Trophoblast cell (in vitro differentiated cells and primary cell): ENCODE data around the gene DRC7. TPM values are rescaled to one million over a fixed set of nuclear protein-coding genes. Genes with fewer than 3 reads are reported as not detected.

Source experiments
- DNase-seq, 2 donors: peaks; one replicate each; pipeline ENCODE4 v3.0.0-alpha.2; 2016
- H2AFZ ChIP-seq: 2 replicates; pipeline ENCODE4 v1.6.1; 2013; ENCODE audit warnings: low read length, moderate library complexity, mild to moderate bottlenecking; ENCODE audit not compliant: insufficient read depth, poor library complexity
- H2AK5ac ChIP-seq: 2 replicates; pipeline ENCODE4 v1.6.1; 2013; ENCODE audit warnings: mild to moderate bottlenecking, low read length
- H2BK120ac ChIP-seq: 2 replicates; pipeline ENCODE4 v1.6.1; 2013; ENCODE audit warnings: low read length, mild to moderate bottlenecking, moderate library complexity; ENCODE audit not compliant: insufficient read depth, poor library complexity
- H2BK12ac ChIP-seq: 2 replicates; pipeline ENCODE4 v1.6.1; 2013; ENCODE audit warnings: mild to moderate bottlenecking, low read length, moderate library complexity
- H2BK5ac ChIP-seq: 2 replicates; pipeline ENCODE4 v1.6.1; 2013; ENCODE audit warnings: low read length, low read depth, moderate library complexity, mild to moderate bottlenecking; ENCODE audit not compliant: poor library complexity
- H3K14ac ChIP-seq: 2 replicates; pipeline ENCODE4 v1.6.1; 2013; ENCODE audit warnings: mild to moderate bottlenecking, low read length
- H3K18ac ChIP-seq: 2 replicates; pipeline ENCODE4 v1.6.1; 2013; ENCODE audit warnings: mild to moderate bottlenecking, low read length
- H3K23ac ChIP-seq: 2 replicates; pipeline ENCODE4 v1.6.1; 2013; ENCODE audit warnings: low read length
- H3K27ac ChIP-seq: 2 replicates; pipeline ENCODE4 v1.5.1; 2013; ENCODE audit warnings: low read depth, mild to moderate bottlenecking, inconsistent platforms, low read length, moderate library complexity
- H3K27me3 ChIP-seq: 2 replicates; pipeline ENCODE4 v1.6.1; 2013; ENCODE audit warnings: inconsistent platforms, mild to moderate bottlenecking, low read length, moderate library complexity; ENCODE audit not compliant: insufficient read depth
- H3K36me3 ChIP-seq, 2 experiments: 1 replicate in 1 of 2; 2 replicates in 1 of 2; pipeline ENCODE4 v1.6.1; 2013; ENCODE audit warnings: low read length in 2 of 2, mild to moderate bottlenecking in 2 of 2, moderate library complexity in 1 of 2; ENCODE audit not compliant: insufficient read depth in 2 of 2, control insufficient read depth in 1 of 2
- H3K4ac ChIP-seq: 2 replicates; pipeline ENCODE4 v1.6.1; 2013; ENCODE audit warnings: low read depth, mild to moderate bottlenecking, low read length, moderate library complexity
- H3K4me1 ChIP-seq, 2 experiments: 1 replicate in 1 of 2; 2 replicates in 1 of 2; pipeline ENCODE4 v1.6.1; 2013; ENCODE audit warnings: low read length in 2 of 2, mild to moderate bottlenecking in 2 of 2, moderate library complexity in 1 of 2; ENCODE audit not compliant: insufficient read depth in 2 of 2, control insufficient read depth in 1 of 2
- H3K4me2 ChIP-seq: 2 replicates; pipeline ENCODE4 v1.6.1; 2013; ENCODE audit warnings: inconsistent platforms, mild to moderate bottlenecking, low read length, moderate library complexity
- H3K4me3 ChIP-seq: 2 replicates; pipeline ENCODE4 v1.5.1; 2013; ENCODE audit warnings: mild to moderate bottlenecking, low read depth, low read length, inconsistent platforms
- H3K79me1 ChIP-seq: one replicate; pipeline ENCODE4 v1.6.1; 2013; ENCODE audit warnings: low read length
- H3K79me2 ChIP-seq: 2 replicates; pipeline ENCODE4 v1.6.1; 2013; ENCODE audit warnings: low read length, mild to moderate bottlenecking; ENCODE audit not compliant: control insufficient read depth, insufficient read depth, poor library complexity
- H3K9ac ChIP-seq: 2 replicates; pipeline ENCODE4 v1.6.1; 2013; ENCODE audit warnings: mild to moderate bottlenecking, low read length
- H3K9me3 ChIP-seq: 2 replicates; pipeline ENCODE4 v1.6.1; 2013; ENCODE audit warnings: low read depth, mild to moderate bottlenecking, control low read depth, inconsistent platforms, low read length; ENCODE audit not compliant: insufficient read depth
- H4K12ac ChIP-seq: 2 replicates; pipeline ENCODE4 v1.6.1; 2013; ENCODE audit warnings: low read depth, mild to moderate bottlenecking, low read length, moderate library complexity
- H4K8ac ChIP-seq: 2 replicates; pipeline ENCODE4 v1.6.1; 2013; ENCODE audit warnings: low read depth, mild to moderate bottlenecking, low read length, moderate library complexity
- H4K91ac ChIP-seq: one replicate; pipeline ENCODE4 v1.6.1; 2013; ENCODE audit warnings: low read depth, mild to moderate bottlenecking, low read length, moderate library complexity
- WGBS: extraction: QIAGEN DNeasy Blood & Tissue Kit; methylation state at CpG from one replicate; pipeline ENCODE4 v1.1.7; 2013; ENCODE audit warnings: missing lambda C conversion rate; ENCODE audit not compliant: insufficient read length, insufficient coverage; ENCODE audit errors: extremely low coverage; 5-methylcytosine and 5-hydroxymethylcytosine counted together
- polyA plus RNA-seq: library from polyadenylated mRNA; stranded (reverse); fragments of 200-250 nt; gene quantifications from 2 replicates; pipeline ENCODE4 v1.2.3, GENCODE V29; 2013

The DRC7 gene, protein sequence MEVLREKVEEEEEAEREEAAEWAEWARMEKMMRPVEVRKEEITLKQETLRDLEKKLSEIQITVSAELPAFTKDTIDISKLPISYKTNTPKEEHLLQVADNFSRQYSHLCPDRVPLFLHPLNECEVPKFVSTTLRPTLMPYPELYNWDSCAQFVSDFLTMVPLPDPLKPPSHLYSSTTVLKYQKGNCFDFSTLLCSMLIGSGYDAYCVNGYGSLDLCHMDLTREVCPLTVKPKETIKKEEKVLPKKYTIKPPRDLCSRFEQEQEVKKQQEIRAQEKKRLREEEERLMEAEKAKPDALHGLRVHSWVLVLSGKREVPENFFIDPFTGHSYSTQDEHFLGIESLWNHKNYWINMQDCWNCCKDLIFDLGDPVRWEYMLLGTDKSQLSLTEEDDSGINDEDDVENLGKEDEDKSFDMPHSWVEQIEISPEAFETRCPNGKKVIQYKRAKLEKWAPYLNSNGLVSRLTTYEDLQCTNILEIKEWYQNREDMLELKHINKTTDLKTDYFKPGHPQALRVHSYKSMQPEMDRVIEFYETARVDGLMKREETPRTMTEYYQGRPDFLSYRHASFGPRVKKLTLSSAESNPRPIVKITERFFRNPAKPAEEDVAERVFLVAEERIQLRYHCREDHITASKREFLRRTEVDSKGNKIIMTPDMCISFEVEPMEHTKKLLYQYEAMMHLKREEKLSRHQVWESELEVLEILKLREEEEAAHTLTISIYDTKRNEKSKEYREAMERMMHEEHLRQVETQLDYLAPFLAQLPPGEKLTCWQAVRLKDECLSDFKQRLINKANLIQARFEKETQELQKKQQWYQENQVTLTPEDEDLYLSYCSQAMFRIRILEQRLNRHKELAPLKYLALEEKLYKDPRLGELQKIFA
- 0.06 and 0.19 TPM in 2 replicates for polyA plus RNA-seq

DNA sequence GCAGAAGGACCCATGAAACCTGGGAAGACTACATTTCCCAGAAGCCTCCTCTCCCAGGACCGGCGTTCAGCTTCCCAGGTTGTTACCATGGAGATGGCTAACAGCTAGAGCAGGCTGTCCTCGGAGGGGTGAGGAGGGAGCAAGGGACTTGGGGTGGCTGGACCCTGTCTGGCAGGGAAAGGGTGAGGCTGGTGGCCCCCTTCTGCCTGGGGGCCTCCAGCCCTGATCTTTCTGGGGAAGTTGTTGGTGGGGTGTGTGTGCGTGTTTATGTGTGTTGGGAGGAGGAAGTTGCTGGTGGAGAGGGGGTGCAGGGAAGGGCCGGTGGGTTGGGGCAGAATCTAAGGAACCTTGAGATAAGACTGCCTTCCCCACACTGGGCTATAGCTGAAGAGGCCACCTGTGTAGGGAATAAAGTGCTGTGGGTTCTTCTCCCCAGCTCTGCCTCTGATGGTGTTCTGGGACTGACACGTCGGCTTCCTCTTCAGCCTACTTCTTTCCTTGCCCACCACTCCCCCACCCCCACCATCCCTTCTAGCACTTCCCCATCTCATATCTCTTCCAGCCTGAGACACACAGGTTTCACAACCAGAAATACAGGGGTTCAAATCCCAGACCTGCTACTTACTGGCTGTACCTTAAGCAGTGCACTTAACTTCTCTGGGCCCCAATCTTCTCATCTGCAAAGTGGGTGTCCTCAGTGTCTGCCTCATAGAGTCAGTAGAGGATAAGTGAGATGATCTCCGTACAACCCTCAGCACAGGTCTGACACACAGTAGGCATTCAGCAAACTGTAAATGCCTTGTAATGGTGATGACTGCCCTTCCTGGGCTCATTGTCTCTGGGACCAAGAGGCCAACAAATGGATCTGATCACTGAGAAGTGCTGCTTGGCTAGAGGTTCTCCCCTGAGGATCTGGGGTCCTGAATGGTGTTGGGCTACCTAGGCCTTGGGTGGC lies at the start of gene DRC7:
Gene DRC7 (plus strand): TSS at position 82 of the 955 bp plus-strand sequence. CDS start 3,144 bp downstream, outside the sequence.
- H4K8ac ChIP-seq, result peak within 1 kb of the TSS; percentile 16
- H3K14ac ChIP-seq, result no peak within 1 kb of the TSS
- H3K9ac ChIP-seq, result no peak within 1 kb of the TSS
- peaks cover 6% of the 10 kb centered on the region in 2 experiments for H3K4me1 ChIP-seq
- H2BK12ac ChIP-seq, result no peak within 1 kb of the TSS
- WGBS, result no CpG with 5 or more reads among the region's 8 CpGs
- no peak within 1 kb of the TSS for H3K4me3 ChIP-seq
- no peak within 1 kb of the TSS for H3K18ac ChIP-seq
- no peak within 1 kb of the TSS for H2AK5ac ChIP-seq
- H3K9me3 ChIP-seq, result peaks cover 2% of the 10 kb centered on the region
- H4K12ac ChIP-seq, result no peak within 1 kb of the TSS
- no peaks in the 10 kb centered on the region for H3K36me3 ChIP-seq
- H2BK5ac ChIP-seq, result no peak within 1 kb of the TSS
- no peak within 1 kb of the TSS for H3K27ac ChIP-seq
- H3K79me2 ChIP-seq, result no peaks in the 10 kb centered on the region
- no peak within 1 kb of the TSS for H3K23ac ChIP-seq
- DNase-seq, result peak in 1 of 2 donors; percentile 27
- no peak within 1 kb of the TSS for H4K91ac ChIP-seq
- peak within 1 kb of the TSS; percentile 31 for H2AFZ ChIP-seq
- H3K4me2 ChIP-seq, result peak within 1 kb of the TSS; percentile 75
- no peaks in the 10 kb centered on the region for H3K27me3 ChIP-seq
- no peak within 1 kb of the TSS for H2BK120ac ChIP-seq
- no peak within 1 kb of the TSS for H3K4ac ChIP-seq
- peaks cover 2% of the 10 kb centered on the region for H3K79me1 ChIP-seq

DNA sequence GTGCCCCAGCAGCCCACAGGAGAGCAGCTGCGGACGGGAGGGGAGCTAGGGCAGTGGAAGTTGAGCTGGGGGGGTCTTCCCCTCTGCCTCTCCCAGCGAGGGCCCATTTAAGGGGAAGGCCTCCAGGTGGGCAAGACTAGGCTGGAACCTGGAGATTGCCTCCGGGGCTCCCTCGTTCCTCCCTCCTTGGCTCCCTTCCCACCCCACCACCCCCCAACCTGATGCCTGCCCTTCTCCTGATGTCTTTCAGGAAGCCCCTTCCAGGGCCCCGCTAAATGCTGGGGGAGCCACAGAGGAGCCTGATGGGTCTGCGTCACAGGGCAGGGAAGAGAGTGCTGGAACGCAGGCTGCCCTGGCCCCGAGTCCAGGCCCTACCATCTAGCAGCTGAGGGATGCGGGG lies 49.4 kb upstream of the DRC7 start:
- no peak overlapping the region for H4K12ac ChIP-seq
- H3K79me1 ChIP-seq, result no peaks in the 10 kb centered on the region
- peaks cover 9% of the 10 kb centered on the region for H3K9me3 ChIP-seq
- H2AFZ ChIP-seq, result no peak overlapping the region
- H4K8ac ChIP-seq, result no peak overlapping the region
- H3K4me1 ChIP-seq, result peaks cover 9 to 18% of the 10 kb centered on the region in 2 experiments
- whole genome bisulfite sequencing, result no CpG with 5 or more reads among the region's 10 CpGs
- H3K9ac ChIP-seq, result no peak overlapping the region
- H3K4me3 ChIP-seq, result no peak overlapping the region
- no peak overlapping the region for H2BK12ac ChIP-seq
- H3K27ac ChIP-seq, result no peak overlapping the region
- no peak overlapping the region for H2AK5ac ChIP-seq
- H3K79me2 ChIP-seq, result no peaks in the 10 kb centered on the region
- H3K4ac ChIP-seq, result no peak overlapping the region
- H3K27me3 ChIP-seq, result no peaks in the 10 kb centered on the region
- no peak overlapping the region for H3K14ac ChIP-seq
- no peak overlapping the region for H3K4me2 ChIP-seq
- peaks cover 27 to 28% of the 10 kb centered on the region in 2 experiments for H3K36me3 ChIP-seq
- H2BK120ac ChIP-seq, result no peak overlapping the region
- H3K18ac ChIP-seq, result no peak overlapping the region
- H2BK5ac ChIP-seq, result no peak overlapping the region
- no peak overlapping the region for H3K23ac ChIP-seq
- DNase-seq, result peak in 1 of 2 donors; percentile 20
- H4K91ac ChIP-seq, result no peak overlapping the region

DNA sequence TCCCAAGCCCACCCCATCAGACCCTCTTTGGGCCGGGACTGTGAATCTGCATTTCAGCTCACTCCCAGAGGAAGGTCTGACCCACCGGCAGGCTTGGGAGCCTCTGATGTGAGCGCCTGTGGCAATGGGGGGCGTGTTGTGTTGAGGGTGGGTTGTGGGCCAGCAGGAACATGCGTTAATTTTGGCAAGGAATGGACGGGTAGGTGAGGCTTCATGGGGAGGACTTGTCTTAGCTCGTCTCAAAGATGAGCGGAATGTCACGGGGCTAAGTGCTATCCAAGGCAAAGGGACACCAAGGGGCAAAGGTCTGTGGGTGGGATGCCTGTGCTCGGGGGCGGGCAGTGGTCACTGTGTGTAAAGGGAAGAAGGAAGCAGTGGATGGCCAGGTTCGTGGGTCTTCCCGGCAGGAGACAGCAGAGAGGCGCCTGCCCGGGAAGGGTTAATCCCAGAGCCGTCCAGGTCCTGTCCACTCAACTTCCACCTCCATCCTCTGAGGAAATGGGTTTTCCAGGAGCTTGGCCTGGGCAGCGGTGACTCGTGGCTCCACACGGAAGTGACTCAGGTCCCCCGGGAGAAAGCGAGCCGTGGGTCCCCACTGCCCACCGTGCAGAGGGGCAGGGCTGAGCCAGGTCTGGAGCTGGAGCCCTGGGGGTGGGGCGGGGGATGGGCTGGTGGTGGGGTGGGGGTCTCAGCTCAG lies 48.8 kb upstream of the DRC7 start:
- Histone ChIP-seq H2AFZ (no peak overlapping the region), H3K36me3 (peaks cover 25 to 30% of the 10 kb centered on the region in 2 experiments), H3K4ac (no peak overlapping the region), H3K23ac (no peak overlapping the region), H4K8ac (no peak overlapping the region), H3K4me3 (no peak overlapping the region), H3K18ac (no peak overlapping the region), H3K27ac (no peak overlapping the region), H3K79me1 (no peaks in the 10 kb centered on the region), H2BK120ac (peak overlapping the region; percentile 1), H3K4me1 (peaks cover 9 to 18% of the 10 kb centered on the region in 2 experiments), H2BK5ac (no peak overlapping the region), H3K4me2 (no peak overlapping the region), H3K79me2 (no peaks in the 10 kb centered on the region), H4K12ac (no peak overlapping the region), H4K91ac (peak overlapping the region; percentile 4), H3K27me3 (no peaks in the 10 kb centered on the region), H2BK12ac (peak overlapping the region; percentile 0), H3K14ac (no peak overlapping the region), H3K9me3 (peaks cover 9% of the 10 kb centered on the region), H2AK5ac (no peak overlapping the region), H3K9ac (no peak overlapping the region)
- no CpG with 5 or more reads among the region's 24 CpGs for WGBS
- peak; percentile 20 to 38 for DNase-seq
